SIG-M5 treated with dmso at 0.1 percent for 504 hours (cell line): Measurements from ENCODE around the gene ITGA5.

ENCODE experiments used
- DNase-seq: peaks from one replicate; lab custom pipeline; 2025; ENCODE audit not compliant: unreplicated experiment; lab: John Stamatoyannopoulos, UW

Gene ITGA5

DNA sequence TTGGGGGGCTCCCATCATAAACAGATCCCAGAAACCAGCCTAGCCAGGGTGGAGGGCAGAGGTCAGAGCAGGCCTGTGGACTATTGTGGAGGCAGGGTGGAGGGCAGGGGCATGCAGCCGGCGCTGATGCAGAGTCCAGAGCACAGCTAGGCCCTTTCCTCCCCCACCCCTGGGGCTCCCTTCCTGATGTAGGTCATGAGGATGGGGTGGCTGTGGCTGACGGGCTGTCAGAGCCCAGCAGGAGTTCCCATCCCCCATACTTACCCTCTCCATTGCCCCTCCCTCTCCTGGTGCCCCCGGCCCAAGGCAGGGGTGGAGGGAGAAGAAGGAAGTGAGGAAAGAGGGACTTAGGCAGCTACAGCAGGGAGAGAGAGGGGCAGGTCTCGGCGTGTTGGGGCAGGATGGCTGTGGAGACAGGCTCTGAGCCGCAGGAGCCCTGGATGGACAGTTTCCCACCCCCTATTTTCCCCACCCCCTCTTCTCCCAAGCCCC lies 28.8 kb downstream of the ITGA5 start:
- peak; percentile 13 for DNase-seq

- no peak for DNase-seq
Measured at GRCh38 chr12:54389607-54390175, 29.4 kb downstream of the ITGA5 start.

DNA sequence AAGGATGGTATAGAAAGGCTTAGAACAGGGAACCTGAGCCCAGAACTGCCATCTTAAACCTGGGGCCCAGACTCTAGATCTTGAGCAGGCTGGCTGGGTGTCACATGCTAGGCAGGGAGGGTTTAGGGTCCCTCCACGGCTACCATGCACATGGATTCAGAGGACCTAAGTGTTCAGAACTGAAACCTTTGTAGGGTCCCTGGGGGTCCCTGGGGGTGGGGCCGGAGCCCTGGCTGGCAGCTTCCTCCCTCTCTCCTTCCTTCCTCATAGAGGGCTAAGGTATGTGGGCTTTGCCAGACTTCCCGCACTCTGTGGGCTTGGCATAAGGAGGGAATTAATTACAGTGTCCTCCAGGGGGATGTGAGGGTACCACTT lies 29.9 kb downstream of the ITGA5 start:
- no peak for DNase-seq

- no peak for DNase-seq
Measured at GRCh38 chr12:54388237-54389133, 30.6 kb downstream of the ITGA5 start.

- DNase-seq, result no peak
Measured at GRCh38 chr12:54387114-54387467, 32.0 kb downstream of the ITGA5 start.

DNA sequence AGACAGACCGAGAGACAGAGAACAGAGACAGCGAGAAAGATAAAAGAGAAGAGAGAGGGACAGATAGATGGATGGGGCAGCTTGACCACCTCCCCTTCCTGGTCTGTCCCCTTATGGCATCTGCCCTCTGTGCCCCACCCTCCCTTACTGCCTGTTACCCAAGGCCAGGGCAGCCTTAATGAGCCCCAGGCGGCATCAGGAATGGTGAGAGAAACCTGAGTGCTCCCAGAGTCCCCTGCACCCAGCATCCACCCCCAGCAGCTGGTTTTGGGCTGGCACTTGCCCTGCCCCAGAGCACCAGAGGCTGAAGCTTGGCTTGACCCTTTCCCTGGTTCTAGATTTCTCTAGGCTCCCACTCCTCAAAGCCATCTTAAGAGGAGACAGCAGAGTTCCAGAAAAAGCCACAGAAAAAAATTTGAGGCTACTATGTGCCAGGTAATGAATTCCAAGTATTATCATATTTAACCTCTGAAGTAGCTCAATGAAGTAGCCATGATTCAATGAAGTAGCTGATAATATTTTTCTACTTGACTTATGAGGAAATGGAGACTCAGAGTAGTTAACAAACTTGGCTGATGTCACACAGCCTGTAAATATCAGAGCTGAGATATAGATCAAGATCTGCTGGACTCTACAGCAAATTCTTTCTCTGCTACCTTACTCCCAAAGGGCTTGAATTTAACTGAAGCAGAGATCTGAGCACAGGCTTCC lies 32.5 kb downstream of the ITGA5 start:
- no peak for DNase-seq

DNA sequence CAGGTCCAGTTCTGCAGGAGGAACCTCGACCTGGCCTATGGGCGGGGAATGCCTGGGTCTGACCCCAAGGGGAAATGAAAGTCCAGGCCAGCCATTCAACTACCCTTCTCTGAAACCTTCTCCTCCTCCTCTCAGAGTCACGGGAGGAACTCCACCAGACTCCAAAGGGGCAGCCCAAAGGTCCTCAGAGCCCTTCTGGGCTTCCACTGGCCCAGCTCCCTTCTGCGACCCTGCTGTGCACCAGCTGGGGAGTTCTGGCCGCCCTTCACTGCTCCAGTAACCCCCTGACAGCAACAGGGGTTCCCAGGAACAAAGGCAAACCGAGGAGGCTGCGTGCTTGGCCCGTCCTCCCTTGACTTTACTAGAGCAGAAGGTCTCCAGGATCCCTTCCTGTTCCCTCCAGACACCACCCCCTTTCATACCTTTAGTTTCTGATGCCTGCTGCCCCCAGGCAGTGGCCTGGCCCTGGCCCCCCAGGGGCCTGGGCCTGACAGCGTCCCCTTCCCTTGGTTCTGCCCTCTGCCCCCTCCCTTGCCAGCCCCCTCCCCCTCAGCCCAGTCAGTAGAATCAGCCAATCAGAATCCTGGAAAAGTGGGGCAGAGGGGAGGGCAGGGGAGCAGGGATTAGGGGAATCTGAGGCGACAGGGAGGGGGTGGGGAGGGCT lies 33.7 kb downstream of the ITGA5 start:
- DNase-seq, result peak; percentile 50

- peak; percentile 99 for DNase-seq
Measured at GRCh38 chr12:54384591-54385041, 34.5 kb downstream of the ITGA5 start, which contains the start of gene ZNF385A. Gene ZNF385A (minus strand): TSS chr12:54384733. CDS start chr12:54384514, 219 bp downstream.

DNA sequence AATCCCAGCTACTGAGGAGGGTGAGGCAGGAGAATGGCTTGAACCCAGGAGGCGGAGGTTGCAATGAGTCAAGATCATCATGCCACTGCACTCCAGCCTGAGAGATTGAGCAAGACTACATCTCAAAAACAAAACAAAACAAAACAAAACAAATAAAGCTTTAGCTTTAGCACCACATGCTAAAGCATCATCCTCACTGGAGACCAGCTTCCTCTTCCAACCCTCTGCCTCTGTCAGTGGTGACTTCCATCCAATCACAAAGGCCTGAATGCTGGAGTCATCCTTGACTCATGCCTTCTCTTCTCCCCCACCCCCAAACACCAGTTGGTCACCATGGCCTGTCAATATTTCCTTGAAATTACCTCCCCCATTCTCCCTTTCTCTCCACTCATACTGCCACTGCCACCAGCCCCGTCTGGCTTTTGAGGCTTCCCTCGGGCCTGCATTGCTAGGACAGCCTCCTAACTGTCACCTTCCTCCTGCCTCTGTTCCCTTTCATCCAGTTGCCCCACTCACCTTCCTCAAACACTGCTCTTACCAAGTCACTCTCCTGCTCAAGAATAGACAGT lies 35.9 kb downstream of the ITGA5 start:
- peak; percentile 94 for DNase-seq

DNA sequence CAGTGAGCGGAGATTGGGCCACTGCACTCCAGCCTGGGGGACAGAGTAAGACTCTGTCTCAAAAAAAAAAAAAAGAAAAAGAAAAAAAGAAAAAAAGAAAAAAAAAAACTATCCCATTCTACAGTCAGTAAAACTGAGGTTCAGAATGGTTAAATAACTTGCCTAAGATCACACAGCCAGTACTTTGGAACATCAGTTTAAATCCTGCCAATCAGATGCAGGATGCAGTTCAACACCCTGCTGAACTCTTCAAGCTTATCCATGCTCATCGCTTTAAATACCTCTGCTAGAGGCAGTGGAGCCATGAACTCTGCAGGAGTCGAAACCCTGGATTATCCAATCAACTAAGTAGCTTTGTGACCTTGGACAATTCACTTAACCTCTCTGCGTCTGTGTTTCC lies 37.9 kb downstream of the ITGA5 start:
- DNase-seq, result no peak

DNA sequence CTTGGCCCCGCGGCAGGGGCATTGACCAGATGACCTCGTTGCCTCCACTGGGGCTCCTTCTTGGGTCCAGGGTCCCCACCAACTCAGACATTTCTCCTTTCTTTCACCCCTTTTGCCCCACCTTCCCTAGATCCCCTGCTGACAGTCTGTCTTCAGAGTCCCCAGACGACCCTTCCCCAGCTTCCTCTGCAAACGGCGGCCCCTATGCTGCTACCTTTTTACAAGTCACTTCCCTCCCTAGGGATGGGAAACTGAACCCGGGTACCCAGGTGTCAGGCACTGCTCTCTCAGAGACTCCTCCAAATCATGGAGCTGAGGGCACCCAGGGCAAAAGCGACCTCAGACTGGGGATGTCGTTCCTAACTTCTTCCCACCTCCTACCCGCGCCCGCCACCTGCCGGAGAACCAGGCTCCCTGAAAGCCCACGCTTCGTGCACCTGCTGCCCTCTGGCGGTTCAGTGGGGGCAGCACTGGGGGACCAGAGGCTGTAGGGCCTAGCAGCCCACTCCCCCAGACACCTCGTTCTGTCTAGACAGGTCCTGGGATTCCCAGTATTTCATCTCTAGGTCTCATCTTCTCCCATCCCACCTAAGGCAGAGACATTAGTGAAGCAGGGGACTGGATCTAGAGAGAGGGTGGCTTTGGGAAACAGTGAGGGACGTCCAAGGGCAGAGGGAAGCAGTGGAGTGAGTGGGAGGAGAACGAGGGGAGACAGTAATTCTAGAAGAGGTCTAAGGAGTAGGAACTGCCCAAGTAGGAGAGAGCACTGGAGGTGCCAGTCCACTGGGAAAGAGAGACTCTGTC lies 39.5 kb downstream of the ITGA5 start:
- peak; percentile 91 for DNase-seq

GRCh38 chr12:54378796-54379397 lies 40.2 kb downstream of the ITGA5 start:
- DNase-seq, result no peak

- DNase-seq, result no peak
Measured at GRCh38 chr12:54377797-54378515, 41.1 kb downstream of the ITGA5 start.

DNA sequence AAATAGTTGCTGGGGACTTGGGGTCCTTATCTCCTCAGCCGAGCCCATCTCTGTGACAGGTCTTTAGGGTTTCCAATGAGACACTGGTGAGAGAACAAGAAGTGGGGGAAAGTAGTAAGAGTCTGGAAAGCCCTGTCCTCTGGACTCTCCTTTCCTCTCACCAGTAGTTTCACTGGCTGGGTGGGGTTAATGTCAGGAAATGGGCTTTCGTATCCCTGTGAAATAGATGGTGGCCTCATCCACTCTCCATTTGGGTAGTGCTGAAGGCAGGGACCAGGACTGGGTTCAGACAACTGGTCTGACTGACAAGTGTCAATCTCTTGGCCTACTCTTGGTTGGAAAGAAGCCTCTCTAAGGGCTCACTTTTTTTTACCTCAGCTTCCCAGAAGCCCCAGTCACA lies 42.1 kb downstream of the ITGA5 start:
- no peak for DNase-seq

GRCh38 chr12:54376596-54376995 lies 42.5 kb downstream of the ITGA5 start:
- no peak for DNase-seq

DNA sequence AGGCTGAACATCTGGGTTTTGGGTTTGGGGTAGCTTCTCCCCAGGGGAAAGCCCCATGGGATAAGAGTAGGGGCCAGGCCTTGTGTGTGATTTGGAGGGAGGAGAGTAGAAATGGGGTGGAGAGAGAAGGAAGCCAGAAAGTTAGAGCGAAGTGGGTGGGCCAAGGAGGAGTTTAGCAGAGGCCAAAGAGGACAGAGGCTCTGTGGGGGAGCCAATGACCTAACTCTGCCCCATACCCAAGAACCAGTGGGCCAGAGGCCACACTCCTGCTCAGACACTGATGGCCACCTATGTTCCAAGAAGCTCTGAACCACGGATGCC lies 43.8 kb downstream of the ITGA5 start:
- no peak for DNase-seq

- no peak for DNase-seq
Measured at GRCh38 chr12:54374562-54375258, 44.4 kb downstream of the ITGA5 start.
